GM12891 (cell line): ENCODE results near the gene PABPN1L.

ENCODE experiments used
- DNase-seq: peaks from one replicate; pipeline ENCODE4 v3.0.0; 2011; ENCODE audit warnings: low spot score; ENCODE audit not compliant: insufficient read length
- FAIRE-seq: peaks from 2 replicates; lab custom pipeline; 2011; peaks lifted over from hg19 to GRCh38; lab: Jason Lieb, UNC
- PAX5 ChIP-seq: IDR thresholded peaks from 2 replicates; pipeline ENCODE4 v1.6.1; 2011; ENCODE audit warnings: low read length, moderate library complexity, mild to moderate bottlenecking; ENCODE audit not compliant: insufficient read depth, severe bottlenecking
- POLR2A ChIP-seq: IDR thresholded peaks from 2 replicates; pipeline ENCODE4 v1.6.1; 2011; ENCODE audit warnings: low read depth, low read length, control low read depth
- POLR2AphosphoS5 ChIP-seq: IDR thresholded peaks from 2 replicates; pipeline ENCODE4 v1.6.1; 2011; ENCODE audit warnings: low read depth, low read length, control low read depth
- POU2F2 ChIP-seq: IDR thresholded peaks from 2 replicates; pipeline ENCODE4 v1.6.1; 2011; ENCODE audit warnings: low read depth, mild to moderate bottlenecking, control low read depth, low read length, moderate library complexity
- SPI1 ChIP-seq: IDR thresholded peaks from 2 replicates; pipeline ENCODE4 v1.6.1; 2011; ENCODE audit warnings: low read depth, low read length, control low read depth
- TAF1 ChIP-seq: IDR thresholded peaks from 2 replicates; pipeline ENCODE4 v1.6.1; 2011; ENCODE audit warnings: low read depth, low read length, control low read depth

PABPN1L gene

DNA sequence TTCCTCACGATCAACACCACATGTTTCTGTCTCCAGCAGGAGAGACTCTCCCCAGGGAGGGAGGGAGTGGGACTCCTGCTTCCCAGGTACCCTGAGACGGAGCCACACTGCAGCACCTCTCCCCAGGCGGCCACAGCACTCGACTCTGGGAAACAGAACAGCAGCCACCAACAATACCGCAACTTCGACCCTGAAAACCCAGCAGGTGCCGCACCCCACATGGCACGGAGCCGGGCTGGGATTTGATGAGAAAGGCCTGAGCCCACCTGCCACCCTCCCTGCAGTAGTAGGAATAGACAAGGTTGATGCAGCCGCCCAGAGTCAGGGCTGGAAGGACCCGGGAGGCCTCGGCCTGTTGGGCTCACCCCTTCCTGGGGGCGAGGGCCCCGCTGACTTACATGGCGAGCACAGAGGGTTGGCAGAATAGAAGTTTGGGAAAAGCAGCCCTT is 24.1 kb downstream of the PABPN1L start:
- FAIRE-seq: no peak
- TF ChIP-seq SPI1 (no peak), PAX5 (no peak), POU2F2 (no peak), POLR2AphosphoS5 (no peak), TAF1 (no peak), POLR2A (no peak)
- no peak for DNase-seq

DNA sequence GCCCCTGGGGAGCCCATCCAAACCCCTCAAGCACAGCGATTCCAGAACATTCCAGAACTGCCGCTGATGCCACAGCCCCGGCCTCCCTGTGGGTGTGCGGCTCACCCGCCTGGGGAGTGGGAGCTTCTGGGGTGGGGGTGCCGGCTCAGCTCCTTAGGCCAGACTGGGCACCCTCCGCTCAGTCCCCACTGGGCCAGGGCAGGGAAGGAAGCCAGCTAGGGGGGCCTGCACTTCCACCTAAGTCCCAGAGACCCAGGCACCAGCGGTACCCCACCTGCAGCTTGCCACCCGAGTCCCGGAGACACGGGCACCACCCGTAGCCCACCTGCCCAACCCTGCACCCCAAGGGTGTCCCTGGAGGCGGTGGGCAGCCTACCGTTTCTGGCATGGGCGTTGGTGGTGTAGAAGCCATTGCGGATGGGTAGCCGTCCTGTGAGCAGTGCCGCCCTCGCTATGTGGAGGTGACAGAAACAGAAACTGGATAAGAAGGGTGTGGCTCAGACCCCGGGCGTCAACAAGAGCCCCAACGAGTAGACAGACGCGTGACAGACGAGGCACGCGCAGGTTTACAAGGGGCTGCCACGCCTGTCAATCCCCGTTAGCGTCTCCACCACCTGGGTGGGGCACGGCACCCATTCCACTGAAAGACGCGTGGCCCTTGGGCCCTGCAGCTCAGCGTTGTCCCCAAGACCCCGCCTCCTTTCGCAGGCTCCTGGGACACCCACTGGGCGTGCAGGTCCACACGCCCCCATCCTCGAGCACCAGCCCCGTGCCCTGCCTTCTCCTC is 24.7 kb downstream of the PABPN1L start:
- FAIRE-seq: no peak
- DNase-seq: no peak
- no peak for TF ChIP-seq SPI1
- TF ChIP-seq POU2F2: no peak
- no peak for TF ChIP-seq TAF1
- no peak for TF ChIP-seq POLR2AphosphoS5
- TF ChIP-seq PAX5: no peak
- TF ChIP-seq POLR2A: no peak

DNA sequence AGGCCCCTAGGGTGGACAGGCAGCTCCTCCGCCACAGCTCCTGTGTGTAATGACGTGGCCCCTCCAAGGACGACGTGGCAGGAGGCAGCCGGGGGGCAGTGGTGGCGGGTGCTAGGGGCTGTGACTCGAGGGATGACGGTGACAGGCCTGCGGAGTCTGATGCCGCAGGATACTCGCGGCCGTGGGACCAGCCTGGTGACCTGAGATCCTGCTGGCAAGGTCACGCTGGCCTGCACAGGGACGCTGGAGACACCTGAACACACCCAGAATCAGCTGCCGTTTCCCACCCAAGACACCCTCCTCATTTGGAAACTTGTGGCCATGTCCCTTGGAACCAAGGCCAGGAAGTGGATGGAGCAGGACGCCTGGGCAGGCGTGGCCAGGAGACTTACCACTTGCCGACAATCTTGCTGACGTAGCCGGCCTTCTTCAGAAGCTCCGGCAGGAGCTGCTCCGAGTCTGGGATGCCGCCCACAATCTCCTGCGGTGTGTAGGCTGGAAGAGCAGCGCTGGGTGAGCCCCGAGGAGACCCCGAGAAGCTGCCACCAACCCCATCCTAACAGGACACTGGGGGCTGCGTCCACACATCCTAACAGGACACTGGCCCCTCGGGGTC is 25.8 kb downstream of the PABPN1L start:
- DNase-seq (no peak), FAIRE-seq (no peak)
- TF ChIP-seq POU2F2: no peak

DNA sequence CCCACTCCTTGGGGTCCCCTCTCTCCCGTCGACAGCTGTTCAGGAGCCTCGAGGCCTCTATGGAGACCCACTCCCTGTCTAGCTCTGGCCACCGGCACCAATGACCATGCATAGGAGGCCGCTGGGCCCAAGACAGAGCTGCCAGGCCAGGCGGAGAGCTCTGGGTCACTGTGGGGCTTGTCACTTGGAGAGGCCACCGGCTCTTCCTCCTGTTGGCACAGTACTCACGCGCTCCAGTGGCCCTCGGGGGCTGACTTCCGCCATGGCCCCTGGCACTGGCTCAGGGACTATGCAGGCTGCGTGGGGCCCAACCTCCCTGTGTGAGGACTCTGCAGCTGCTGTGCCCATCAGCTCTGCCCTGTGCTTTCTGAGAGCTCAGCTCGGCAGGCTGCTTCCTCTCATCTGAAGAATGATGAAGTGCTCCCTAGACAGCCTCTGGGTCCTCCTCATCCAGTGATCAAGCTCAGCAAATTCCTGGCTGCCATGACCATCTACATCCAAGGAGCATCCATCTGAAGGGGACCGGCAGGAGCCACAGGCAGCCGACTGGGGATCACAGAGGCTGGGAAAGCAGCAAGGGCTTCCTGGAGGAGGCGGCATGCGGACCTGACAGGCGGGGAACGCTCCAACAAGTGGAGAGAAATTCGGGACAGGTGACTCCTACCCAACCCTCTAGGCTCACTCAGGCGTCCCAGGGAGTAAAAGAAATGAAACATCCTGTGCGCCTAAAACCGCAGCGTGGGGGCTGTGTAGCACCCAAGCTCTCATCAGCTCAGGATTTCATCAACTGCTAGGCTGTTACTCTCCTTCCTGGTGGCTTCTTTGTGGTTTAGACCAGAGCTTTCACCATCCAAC is 26.5 kb downstream of the PABPN1L start:
- no peak for TF ChIP-seq SPI1
- TF ChIP-seq PAX5: no peak
- TF ChIP-seq POU2F2: no peak
- no peak for TF ChIP-seq TAF1
- TF ChIP-seq POLR2AphosphoS5: no peak
- TF ChIP-seq POLR2A: no peak
- DNase-seq: no peak
- no peak for FAIRE-seq

DNA sequence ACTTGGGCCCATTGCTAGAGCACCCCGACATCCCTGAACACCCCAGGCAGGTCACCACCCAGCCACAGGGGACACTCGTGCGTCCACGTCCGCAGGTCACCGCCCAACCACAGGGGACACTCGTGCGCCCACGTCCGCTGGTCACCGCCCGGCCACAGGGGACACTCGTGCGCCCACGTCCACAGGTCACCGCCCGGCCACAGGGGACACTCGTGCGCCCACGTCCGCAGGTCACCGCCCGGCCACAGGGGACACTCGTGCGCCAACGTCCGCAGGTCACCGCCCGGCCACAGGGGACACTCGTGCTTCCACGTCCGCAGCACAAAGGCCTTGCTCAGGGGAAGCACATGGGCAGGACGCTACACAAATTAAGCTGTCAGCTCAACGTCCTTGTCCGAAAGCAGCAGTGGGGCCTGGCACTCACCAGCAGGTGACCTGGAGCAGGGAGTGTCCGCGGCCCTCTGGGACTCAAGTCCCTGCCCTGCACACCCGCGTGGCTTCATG is 27.4 kb downstream of the PABPN1L start:
- no peak for TF ChIP-seq POLR2AphosphoS5
- FAIRE-seq: no peak
- DNase-seq: no peak

DNA sequence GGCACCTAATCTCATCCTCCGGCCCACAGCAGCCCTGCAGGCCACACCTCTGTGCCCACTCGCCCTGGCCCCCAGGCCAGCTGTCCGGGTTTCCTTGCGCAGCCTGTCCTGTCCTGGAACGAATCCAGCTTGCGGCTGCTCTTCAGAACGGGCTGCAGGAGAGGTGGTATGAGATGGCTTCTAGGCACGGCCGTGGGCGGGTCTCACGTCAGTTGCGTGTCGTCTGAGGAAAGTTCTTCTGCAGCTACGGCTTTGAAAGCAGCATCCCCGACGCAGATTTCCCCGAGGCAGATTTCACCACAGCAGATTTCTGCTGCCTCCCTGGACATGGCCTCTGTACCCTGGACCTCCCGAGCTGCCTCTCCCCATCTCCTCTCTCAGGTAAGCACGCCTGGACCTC is 27.9 kb downstream of the PABPN1L start:
- DNase-seq (no peak), FAIRE-seq (no peak)
- TF ChIP-seq TAF1 (no peak), POLR2AphosphoS5 (no peak), SPI1 (no peak)

DNA sequence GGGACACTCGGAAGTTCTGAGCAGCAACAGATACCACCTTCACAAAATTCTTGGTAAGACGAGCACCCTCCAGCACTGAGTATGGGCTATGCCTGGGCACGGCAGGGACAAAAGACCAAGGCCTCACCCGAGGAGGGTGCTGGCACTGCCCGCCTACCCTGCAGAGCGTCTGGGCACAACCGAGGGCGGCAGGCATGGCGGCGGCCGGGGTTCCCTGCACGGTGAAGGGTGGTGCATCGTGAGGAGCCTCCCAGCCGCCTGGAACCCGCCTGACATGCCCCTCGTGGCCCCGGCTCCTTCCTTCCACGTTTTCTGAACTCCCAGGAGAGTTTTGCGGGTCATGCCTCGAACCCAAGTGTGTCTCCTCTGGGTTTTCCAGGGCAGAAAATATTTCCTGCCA is 28.7 kb downstream of the PABPN1L start:
- FAIRE-seq (no peak), DNase-seq (no peak)
- no peak for TF ChIP-seq PAX5
- no peak for TF ChIP-seq POU2F2
- TF ChIP-seq POLR2A: no peak
- no peak for TF ChIP-seq TAF1
- TF ChIP-seq SPI1: no peak
- no peak for TF ChIP-seq POLR2AphosphoS5

DNA sequence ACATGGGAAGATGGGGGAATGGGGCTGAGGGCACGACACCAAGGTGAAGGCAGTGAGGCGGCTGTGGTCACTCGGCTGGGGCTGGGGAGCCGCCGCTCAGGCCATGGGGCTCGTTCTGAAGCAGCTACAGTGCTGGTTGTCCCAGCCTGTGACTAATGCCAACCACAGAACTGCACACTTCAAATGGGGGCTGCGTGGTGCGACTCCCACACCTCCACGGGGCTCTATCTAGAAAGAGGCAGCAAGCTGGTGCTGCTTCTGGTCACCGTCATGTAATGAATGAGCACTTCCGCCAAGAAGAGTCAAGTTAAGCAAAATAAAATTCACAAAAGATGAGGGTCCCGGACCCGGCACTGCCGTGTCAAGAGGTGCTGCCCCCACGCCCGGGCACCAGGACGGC is 29.7 kb downstream of the PABPN1L start:
- DNase-seq (no peak), FAIRE-seq (no peak)
- TF ChIP-seq PAX5: no peak
- TF ChIP-seq POU2F2: no peak
- no peak for TF ChIP-seq POLR2AphosphoS5
- TF ChIP-seq POLR2A: no peak
- TF ChIP-seq TAF1: no peak
- TF ChIP-seq SPI1: no peak

DNA sequence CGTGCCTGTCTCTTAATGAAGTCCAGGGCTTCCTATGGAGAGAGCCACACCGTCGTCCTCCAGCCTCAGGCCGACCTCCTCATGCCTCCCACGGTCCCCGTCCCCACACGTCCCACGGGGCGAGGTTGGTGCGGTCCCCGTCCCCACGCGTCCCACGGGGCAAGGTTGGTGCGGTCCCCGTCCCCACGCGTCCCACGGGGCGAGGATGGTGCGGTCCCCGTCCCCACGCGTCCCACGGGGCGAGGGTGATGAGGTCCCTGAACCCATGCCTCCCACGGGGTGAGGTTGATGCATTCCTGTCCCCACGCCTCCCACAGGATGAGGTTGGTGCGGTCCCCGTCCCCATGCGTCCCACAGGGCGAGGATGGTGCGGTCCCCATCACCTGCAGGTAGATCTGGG is 30.6 kb downstream of the PABPN1L start:
- no peak for FAIRE-seq
- TF ChIP-seq PAX5 (no peak), POU2F2 (no peak)

DNA sequence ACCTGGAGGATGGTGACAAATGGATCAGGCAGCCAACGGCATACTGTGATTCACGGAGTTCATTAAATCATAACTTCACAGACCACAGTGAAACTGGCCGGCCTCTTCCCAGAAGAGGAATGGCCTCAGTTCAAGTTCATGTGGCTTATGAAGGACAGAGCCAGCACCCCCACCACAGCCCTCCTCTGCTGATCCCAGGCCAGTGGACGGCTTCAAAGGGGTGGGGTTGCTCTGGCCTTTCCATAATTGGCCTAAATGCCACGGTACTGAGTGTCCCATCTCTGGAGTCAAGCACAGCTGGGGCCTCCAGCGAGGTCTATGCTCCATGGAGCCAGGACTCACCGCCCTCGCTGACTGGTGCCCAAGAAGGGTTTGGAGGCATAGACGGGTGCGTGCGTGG is 31.1 kb downstream of the PABPN1L start:
- FAIRE-seq: no peak
- no peak for DNase-seq
- TF ChIP-seq TAF1 (no peak), PAX5 (no peak), SPI1 (no peak), POU2F2 (no peak), POLR2A (no peak), POLR2AphosphoS5 (no peak)

More for the DNA sequence above, 30.6 kb downstream of the PABPN1L start:
- no peak for DNase-seq
